ENCODE data around the gene LSG1. TPM values are rescaled to one million over a fixed set of nuclear protein-coding genes. Genes with fewer than 3 reads are reported as not detected.
A peak's percentile ranks its signal among the peaks of the same experiment; 100 is the strongest.

Gene LSG1
- total RNA-seq, 6 experiments from 2014 or later = 13.7 to 23.2 (median 18.0) TPM

- H3K4me3 ChIP-seq = no peak overlapping the region
- H3K27me3 ChIP-seq = peaks cover 0 to 11% of the 10 kb centered on the region in 2 donors
- H3K27ac ChIP-seq = no peak overlapping the region
- H3K36me3 ChIP-seq = no peaks in the 10 kb centered on the region
- no peaks in the 10 kb centered on the region for H3K9me3 ChIP-seq
- intact Hi-C loops (cut with DNase I) = loop anchor here in 1 of 2 donors (5.0 kb wide), 1 partner anchor 574 kb away; no protein-coding TSS in a partner anchor
- 37% methylated on average over 9 of the region's 14 CpGs for WGBS (ENCODE audit: insufficient coverage, low coverage, low lambda C conversion rate, missing lambda C conversion rate)
- DNase-seq (peak in 2 of 3 donors; percentile 52 to 68), ATAC-seq (peak; percentile 76 to 86 (median 83))
- TF ChIP-seq CTCF (IDR thresholded peaks at IDR 0.05) (peak; percentile 83 to 92 (median 86)), POLR2A (IDR thresholded peaks at IDR 0.05) (no peak)
- H3K4me1 ChIP-seq = peaks cover 0 to 30% (median 3%) of the 10 kb centered on the region in 4 donors
These were observed 10.8 kb upstream of the LSG1 start for GRCh38 chr3:194682694-194683310.

GRCh38 chr3:194682189-194682693, 10.2 kb upstream of the LSG1 start:
- intact Hi-C loops (cut with DNase I) = loop anchor here in 1 of 2 donors (5.0 kb wide), 1 partner anchor 575 kb away; no protein-coding TSS in a partner anchor
- Histone ChIP-seq H3K9me3 (no peaks in the 10 kb centered on the region), H3K36me3 (no peaks in the 10 kb centered on the region), H3K27ac (no peak overlapping the region), H3K27me3 (peaks cover 0 to 7% of the 10 kb centered on the region in 2 donors), H3K4me1 (peaks cover 0 to 24% (median under 1%) of the 10 kb centered on the region in 4 donors), H3K4me3 (no peak overlapping the region)
- peak in 1 of 4 donors; percentile 2 for ATAC-seq
- 21% methylated on average over 4 of the region's 4 CpGs for WGBS (ENCODE audit: insufficient coverage, low coverage, low lambda C conversion rate, missing lambda C conversion rate)
- no peak for TF ChIP-seq CTCF (IDR thresholded peaks at IDR 0.05)
- TF ChIP-seq POLR2A (IDR thresholded peaks at IDR 0.05) = no peak
- no peak for DNase-seq

GRCh38 chr3:194680888-194681615, 9.1 kb upstream of the LSG1 start:
- no peak for DNase-seq
- H3K27ac ChIP-seq = no peak overlapping the region
- H3K36me3 ChIP-seq = no peaks in the 10 kb centered on the region
- TF ChIP-seq POLR2A (IDR thresholded peaks at IDR 0.05) (no peak), CTCF (IDR thresholded peaks at IDR 0.05) (no peak)
- 63% methylated on average over 11 of the region's 11 CpGs for WGBS (ENCODE audit: insufficient coverage, low coverage, low lambda C conversion rate, missing lambda C conversion rate)
- H3K27me3 ChIP-seq = no peaks in the 10 kb centered on the region
- peaks cover 0 to 12% (median 0%) of the 10 kb centered on the region in 4 donors for H3K4me1 ChIP-seq
- no peaks in the 10 kb centered on the region for H3K9me3 ChIP-seq
- ATAC-seq = no peak
- no peak overlapping the region for H3K4me3 ChIP-seq
- intact Hi-C loops (cut with DNase I) = loop anchor here (2.0 to 5.0 kb wide), 2 partner anchors 426 to 576 kb away; no protein-coding TSS in a partner anchor

DNA sequence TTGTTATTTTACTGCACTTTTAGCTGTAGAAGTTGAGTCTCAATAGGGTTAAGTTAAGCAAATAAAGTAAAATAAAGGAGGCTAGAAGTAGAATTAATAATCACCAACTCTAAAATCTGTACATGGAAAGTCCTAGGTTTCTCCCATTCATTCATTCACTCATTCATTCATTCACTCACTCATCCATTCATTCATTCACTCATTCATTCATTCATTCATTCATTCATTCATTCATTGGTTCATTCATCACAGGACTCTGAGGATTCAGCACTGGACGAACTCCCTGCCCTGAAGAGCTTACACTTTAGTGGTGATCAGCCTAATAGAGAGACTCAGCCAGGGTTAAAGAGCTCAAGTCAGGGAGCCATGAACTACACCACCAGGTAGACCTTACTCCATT, 4.5 kb upstream of the LSG1 start:
- 67% methylated on average over 1 of the region's 1 CpG for WGBS (ENCODE audit: insufficient coverage, low coverage, low lambda C conversion rate, missing lambda C conversion rate)
- ATAC-seq (no peak), DNase-seq (no peak)
- H3K36me3 ChIP-seq = no peaks in the 10 kb centered on the region
- no peaks in the 10 kb centered on the region for H3K9me3 ChIP-seq
- peaks cover 0 to 4% (median 0%) of the 10 kb centered on the region in 4 donors for H3K4me1 ChIP-seq
- TF ChIP-seq CTCF (IDR thresholded peaks at IDR 0.05) (no peak), POLR2A (IDR thresholded peaks at IDR 0.05) (no peak)
- intact Hi-C loops (cut with DNase I) = no loop called here
- H3K27ac ChIP-seq = no peak overlapping the region
- no peak overlapping the region for H3K4me3 ChIP-seq
- H3K27me3 ChIP-seq = no peaks in the 10 kb centered on the region

Data from right lobe of liver (tissue), 6 donors.